Hepatocyte (in vitro differentiated cells): Measurements from ENCODE around the gene SHC4. TPM values are rescaled to one million over a fixed set of nuclear protein-coding genes. Genes with fewer than 3 reads are reported as not detected.

Experiments
- DNase-seq: peaks from one replicate; pipeline ENCODE4 v3.0.0-alpha.2; 2016; ENCODE audit warnings: low spot score
- H2AFZ ChIP-seq: fragments of 200-600 bp; sonication (generic); 2 replicates; pipeline ENCODE4 v1.6.0; 2016; ENCODE audit warnings: antibody characterized with exemption, mild to moderate bottlenecking
- H3K27ac ChIP-seq: fragments of 200-600 bp; sonication (generic); 2 replicates; pipeline ENCODE4 v1.5.1; 2016; ENCODE audit warnings: mild to moderate bottlenecking
- H3K27me3 ChIP-seq: fragments of 200-600 bp; sonication (generic); 2 replicates; pipeline ENCODE4 v1.6.1; 2016
- H3K36me3 ChIP-seq: fragments of 200-600 bp; sonication (generic); replicated peaks from 2 replicates; pipeline ENCODE4 v1.5.1; 2016; ENCODE audit warnings: low read depth; ENCODE audit not compliant: insufficient read depth
- H3K4me1 ChIP-seq: fragments of 200-600 bp; sonication (generic); 2 replicates; pipeline ENCODE4 v1.5.1; 2016; ENCODE audit warnings: mild to moderate bottlenecking, moderate library complexity; ENCODE audit not compliant: insufficient read depth
- H3K4me2 ChIP-seq: fragments of 200-600 bp; sonication (generic); 2 replicates; pipeline ENCODE4 v1.6.0; 2016
- H3K4me3 ChIP-seq: fragments of 200-600 bp; sonication (generic); 2 replicates; pipeline ENCODE4 v1.5.1; 2016; ENCODE audit warnings: mild to moderate bottlenecking
- H3K79me2 ChIP-seq: fragments of 200-600 bp; sonication (generic); 2 replicates; pipeline ENCODE4 v1.6.0; 2017; ENCODE audit warnings: mild to moderate bottlenecking
- H3K9me2 ChIP-seq: fragments of 200-600 bp; sonication (generic); replicated peaks from 2 replicates; pipeline ENCODE4 v1.6.0; 2017; ENCODE audit warnings: mild to moderate bottlenecking; ENCODE audit not compliant: insufficient read depth
- H3K9me3 ChIP-seq: fragments of 200-600 bp; sonication (generic); 2 replicates; pipeline ENCODE4 v1.5.1; 2016; ENCODE audit warnings: low read depth, mild to moderate bottlenecking
- H4K20me1 ChIP-seq: fragments of 200-600 bp; sonication (generic); 2 replicates; pipeline ENCODE4 v1.6.0; 2016; ENCODE audit warnings: mild to moderate bottlenecking; ENCODE audit not compliant: insufficient read depth, poor library complexity, severe bottlenecking
- EZH2 ChIP-seq: fragments of 200-600 bp; sonication (generic); IDR thresholded peaks from 2 replicates; pipeline ENCODE4 v1.6.1; 2016; ENCODE audit warnings: antibody characterized with exemption, mild to moderate bottlenecking, borderline replicate concordance
- EZH2phosphoT487 ChIP-seq: fragments of 200-600 bp; sonication (generic); IDR thresholded peaks from one replicate; pipeline ENCODE4 v1.6.1; 2018; ENCODE audit warnings: antibody characterized with exemption, mild to moderate bottlenecking, low read depth, moderate library complexity; ENCODE audit not compliant: unreplicated experiment, severe bottlenecking
- WGBS: methylation state at CpG from one replicate; pipeline ENCODE4 v1.1.6; 2016; ENCODE audit warnings: low lambda C conversion rate; ENCODE audit errors: missing lambda C conversion rate; 5-methylcytosine and 5-hydroxymethylcytosine counted together
- polyA plus RNA-seq: library from polyadenylated mRNA; unstranded; fragments of >200 nt; fragmentation: Nextera tagmentation; extraction: Ambion mirVana; gene quantifications from 2 replicates; pipeline ENCODE4 v1.2.1, GENCODE V29; 2016
- total RNA-seq: library from RNA; depleted of rRNA; stranded (reverse); fragments of >200 nt; gene quantifications from 2 replicates; pipeline ENCODE4 v1.2.3, GENCODE V29; 2014
- TF ChIP-seq, protein P1 (sequence below): fragments of 200-600 bp; sonication (generic); IDR thresholded peaks from 2 replicates; pipeline ENCODE4 v1.5.1; 2016; ENCODE audit warnings: antibody characterized with exemption, mild to moderate bottlenecking; ENCODE audit not compliant: poor library complexity

The SHC4 gene
- total and polyA plus RNA-seq, 2 experiments from 2014 or later, result 0.75 to 1.00 TPM

GRCh38 chr15:48981941-48982340 lies 18.2 kb upstream of the SHC4 start:
- H3K4me1 ChIP-seq, result no peaks in the 10 kb centered on the region
- TF ChIP-seq EZH2phosphoT487 (no peak), EZH2 (no peak)
- TF ChIP-seq, protein P1, sequence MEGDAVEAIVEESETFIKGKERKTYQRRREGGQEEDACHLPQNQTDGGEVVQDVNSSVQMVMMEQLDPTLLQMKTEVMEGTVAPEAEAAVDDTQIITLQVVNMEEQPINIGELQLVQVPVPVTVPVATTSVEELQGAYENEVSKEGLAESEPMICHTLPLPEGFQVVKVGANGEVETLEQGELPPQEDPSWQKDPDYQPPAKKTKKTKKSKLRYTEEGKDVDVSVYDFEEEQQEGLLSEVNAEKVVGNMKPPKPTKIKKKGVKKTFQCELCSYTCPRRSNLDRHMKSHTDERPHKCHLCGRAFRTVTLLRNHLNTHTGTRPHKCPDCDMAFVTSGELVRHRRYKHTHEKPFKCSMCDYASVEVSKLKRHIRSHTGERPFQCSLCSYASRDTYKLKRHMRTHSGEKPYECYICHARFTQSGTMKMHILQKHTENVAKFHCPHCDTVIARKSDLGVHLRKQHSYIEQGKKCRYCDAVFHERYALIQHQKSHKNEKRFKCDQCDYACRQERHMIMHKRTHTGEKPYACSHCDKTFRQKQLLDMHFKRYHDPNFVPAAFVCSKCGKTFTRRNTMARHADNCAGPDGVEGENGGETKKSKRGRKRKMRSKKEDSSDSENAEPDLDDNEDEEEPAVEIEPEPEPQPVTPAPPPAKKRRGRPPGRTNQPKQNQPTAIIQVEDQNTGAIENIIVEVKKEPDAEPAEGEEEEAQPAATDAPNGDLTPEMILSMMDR, result no peak
- DNase-seq, result no peak
- no peak overlapping the region for H3K4me2 ChIP-seq
- no peaks in the 10 kb centered on the region for H3K79me2 ChIP-seq
- no peaks in the 10 kb centered on the region for H3K9me2 ChIP-seq
- no peaks in the 10 kb centered on the region for H3K36me3 ChIP-seq
- H3K4me3 ChIP-seq, result no peak overlapping the region
- WGBS, result 76% methylated on average over 4 of the region's 4 CpGs
- no peak overlapping the region for H3K27ac ChIP-seq
- H4K20me1 ChIP-seq, result no peaks in the 10 kb centered on the region
- no peaks in the 10 kb centered on the region for H3K27me3 ChIP-seq
- H3K9me3 ChIP-seq, result no peaks in the 10 kb centered on the region
- no peak overlapping the region for H2AFZ ChIP-seq

DNA sequence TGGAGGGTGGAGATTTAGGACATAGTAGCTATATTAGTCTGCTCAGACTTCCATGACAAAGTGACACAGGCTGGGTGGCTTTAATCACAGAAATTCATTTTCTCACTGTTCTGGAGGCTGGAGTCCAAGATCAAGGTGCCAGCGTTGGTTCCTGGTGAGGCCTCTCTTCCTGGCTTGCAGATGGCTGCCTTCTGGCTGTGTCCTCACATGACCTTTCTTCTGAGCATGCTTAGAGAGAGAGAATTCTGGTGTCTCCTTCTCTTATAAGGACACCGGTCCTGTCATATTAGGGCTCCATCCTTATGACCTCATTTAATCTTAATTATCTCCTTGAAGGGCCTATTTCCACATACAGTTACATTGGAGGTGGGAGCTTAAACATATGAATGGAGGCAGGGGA lies 14.9 kb upstream of the SHC4 start:
- no peaks in the 10 kb centered on the region for H4K20me1 ChIP-seq
- no peaks in the 10 kb centered on the region for H3K79me2 ChIP-seq
- no peak overlapping the region for H3K4me3 ChIP-seq
- no peaks in the 10 kb centered on the region for H3K36me3 ChIP-seq
- H3K9me3 ChIP-seq, result no peaks in the 10 kb centered on the region
- no peaks in the 10 kb centered on the region for H3K9me2 ChIP-seq
- no peak overlapping the region for H3K4me2 ChIP-seq
- WGBS, result 83% methylated on average over 2 of the region's 2 CpGs
- no peaks in the 10 kb centered on the region for H3K27me3 ChIP-seq
- no peak overlapping the region for H2AFZ ChIP-seq
- H3K4me1 ChIP-seq, result peaks cover 7% of the 10 kb centered on the region
- H3K27ac ChIP-seq, result no peak overlapping the region
- no peak for DNase-seq
- TF ChIP-seq, protein P1, result no peak
- TF ChIP-seq EZH2 (no peak), EZH2phosphoT487 (no peak)

DNA sequence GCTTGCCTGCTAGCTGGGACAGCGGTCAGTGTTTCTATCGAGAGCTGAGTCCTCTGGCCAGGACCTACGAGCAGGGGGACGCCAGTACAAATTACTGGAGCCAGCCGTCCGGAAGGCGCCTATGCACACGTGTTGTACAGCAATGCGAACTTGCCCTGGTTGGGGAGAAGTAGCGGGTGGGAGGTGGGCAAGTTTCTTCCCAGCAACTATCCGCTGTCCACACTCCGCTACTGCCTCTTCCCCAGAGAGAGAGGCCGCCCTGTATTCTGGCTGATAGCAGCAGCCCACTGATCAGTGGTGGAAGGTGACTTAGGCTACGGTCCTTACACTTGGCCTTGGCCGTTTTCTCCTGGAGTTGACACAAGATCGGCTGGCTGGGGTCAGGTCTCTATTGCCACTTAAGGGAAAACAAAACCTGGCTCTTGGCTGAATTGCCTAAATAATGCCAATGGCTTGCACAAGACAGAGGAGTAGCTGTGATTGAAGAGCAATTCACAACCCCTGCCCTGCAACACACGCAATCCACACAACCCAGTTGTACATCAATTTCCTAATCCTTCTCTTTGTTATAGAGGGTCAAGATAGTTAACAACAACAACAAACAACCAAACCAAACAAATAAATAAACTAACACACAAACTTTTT lies 12.8 kb upstream of the SHC4 start:
- Histone ChIP-seq H3K4me1 (peaks cover 7% of the 10 kb centered on the region), H3K9me3 (no peaks in the 10 kb centered on the region), H2AFZ (peak overlapping the region; percentile 96), H3K9me2 (no peaks in the 10 kb centered on the region), H3K27me3 (no peaks in the 10 kb centered on the region), H3K27ac (peak overlapping the region; percentile 63), H3K79me2 (no peaks in the 10 kb centered on the region), H3K4me2 (peak overlapping the region; percentile 94), H3K36me3 (no peaks in the 10 kb centered on the region), H4K20me1 (no peaks in the 10 kb centered on the region), H3K4me3 (no peak overlapping the region)
- TF ChIP-seq EZH2phosphoT487 (no peak), EZH2 (no peak)
- TF ChIP-seq, protein P1, result no peak
- DNase-seq, result no peak
- WGBS, result 91% methylated on average over 17 of the region's 17 CpGs
